Activated T-helper 17 cell treated with anti-CD3 and anti-CD28 coated beads, Interleukin-2, amount 50 U/mL, for 72 hours (primary cell): ENCODE results near the gene CLPSL1. TPM values are rescaled to one million over a fixed set of nuclear protein-coding genes. Genes with fewer than 3 reads are reported as not detected.

Experiments
- ATAC-seq: fragments of 150-1000 bp; cut with Tn5 transposase; replicated peaks from 2 replicates; pipeline ENCODE4 v1.10.0; 2021; ENCODE audit warnings: mild to moderate bottlenecking, moderate library complexity
- H3K27ac Mint-ChIP-seq: one replicate; pipeline ENCODE4 v1.8.0; 2022; ENCODE audit warnings: mixed read lengths
- H3K27me3 Mint-ChIP-seq: one replicate; pipeline ENCODE4 v1.8.0; 2022; ENCODE audit warnings: mixed read lengths
- H3K36me3 Mint-ChIP-seq: one replicate; pipeline ENCODE4 v1.8.0; 2022; ENCODE audit warnings: low read depth, mild to moderate bottlenecking, mixed read lengths
- H3K4me1 Mint-ChIP-seq: one replicate; pipeline ENCODE4 v1.8.0; 2022; ENCODE audit warnings: mixed read lengths
- H3K4me3 Mint-ChIP-seq: one replicate; pipeline ENCODE4 v1.8.0; 2022; ENCODE audit warnings: mild to moderate bottlenecking, mixed read lengths
- H3K9me3 Mint-ChIP-seq: one replicate; pipeline ENCODE4 v1.8.0; 2022; ENCODE audit warnings: mixed read lengths
- total RNA-seq, 2 donors: library from RNA; stranded (reverse); gene quantifications; one replicate each; pipeline ENCODE4 v1.2.3, GENCODE V29; 2022

Gene CLPSL1
- total RNA-seq, 2 donors from 2014 or later, result not detected

DNA sequence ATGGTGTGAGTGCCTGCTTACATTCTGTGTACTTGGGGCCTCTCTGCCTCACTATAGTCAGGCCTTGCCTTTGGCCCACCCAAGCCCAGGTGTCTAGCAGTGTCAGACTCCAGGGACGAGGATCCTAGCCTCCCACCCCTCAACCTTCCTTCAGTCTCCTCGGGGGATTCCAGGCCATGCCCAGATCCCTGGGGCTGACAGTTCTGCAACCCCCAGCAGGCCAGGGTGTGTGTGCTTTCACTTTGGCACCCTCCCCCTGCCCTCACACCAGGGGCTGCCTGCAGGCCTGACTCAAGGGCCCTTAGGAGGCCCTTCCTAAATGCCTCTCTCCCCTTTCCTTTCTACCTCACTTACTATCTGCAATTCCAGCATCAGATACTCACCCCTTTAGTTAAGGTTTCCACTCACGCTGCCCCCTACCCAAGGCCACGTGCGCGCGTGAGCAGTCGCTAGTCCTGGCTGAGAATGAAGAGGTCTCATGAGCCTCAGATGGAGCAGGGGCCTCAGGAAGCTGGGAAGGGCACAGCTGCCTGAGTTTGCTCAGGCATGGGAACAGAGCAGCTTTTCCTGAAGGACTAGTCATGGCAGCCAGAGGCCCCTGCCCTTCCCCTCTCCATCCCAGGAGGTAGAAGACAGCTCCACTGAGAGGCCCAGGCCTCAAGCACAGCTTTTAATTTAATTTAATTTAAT is 17.2 kb downstream of the CLPSL1 start:
- no peaks in the 10 kb centered on the region for H3K36me3 Mint-ChIP-seq
- H3K4me3 Mint-ChIP-seq, result no peak overlapping the region
- peaks cover 12% of the 10 kb centered on the region for H3K27me3 Mint-ChIP-seq
- no peaks in the 10 kb centered on the region for H3K4me1 Mint-ChIP-seq
- H3K9me3 Mint-ChIP-seq, result no peaks in the 10 kb centered on the region
- no peak overlapping the region for H3K27ac Mint-ChIP-seq
- no peak for ATAC-seq

GRCh38 chr6:35798706-35799105 is 17.9 kb downstream of the CLPSL1 start:
- no peaks in the 10 kb centered on the region for H3K9me3 Mint-ChIP-seq
- no peaks in the 10 kb centered on the region for H3K36me3 Mint-ChIP-seq
- H3K4me1 Mint-ChIP-seq, result no peaks in the 10 kb centered on the region
- no peak overlapping the region for H3K4me3 Mint-ChIP-seq
- H3K27me3 Mint-ChIP-seq, result peaks cover 9% of the 10 kb centered on the region
- no peak overlapping the region for H3K27ac Mint-ChIP-seq
- ATAC-seq, result no peak

GRCh38 chr6:35801148-35801547 is 20.3 kb downstream of the CLPSL1 start:
- H3K36me3 Mint-ChIP-seq, result no peaks in the 10 kb centered on the region
- peaks cover 11% of the 10 kb centered on the region for H3K27me3 Mint-ChIP-seq
- no peak overlapping the region for H3K27ac Mint-ChIP-seq
- ATAC-seq, result no peak
- H3K4me3 Mint-ChIP-seq, result no peak overlapping the region
- H3K4me1 Mint-ChIP-seq, result no peaks in the 10 kb centered on the region
- no peaks in the 10 kb centered on the region for H3K9me3 Mint-ChIP-seq

GRCh38 chr6:35804996-35805736 is 24.3 kb downstream of the CLPSL1 start, which contains the start of gene LHFPL5:
LHFPL5 (plus strand) TSS chr6:35805352; CDS start chr6:35805671, 319 bp downstream.
- H3K27ac Mint-ChIP-seq, result no peak within 1 kb of the TSS
- H3K9me3 Mint-ChIP-seq, result no peaks in the 10 kb centered on the region
- no peaks in the 10 kb centered on the region for H3K36me3 Mint-ChIP-seq
- peak; percentile 71 for ATAC-seq
- no peak within 1 kb of the TSS for H3K4me3 Mint-ChIP-seq
- peaks cover 27% of the 10 kb centered on the region for H3K27me3 Mint-ChIP-seq
- no peaks in the 10 kb centered on the region for H3K4me1 Mint-ChIP-seq

DNA sequence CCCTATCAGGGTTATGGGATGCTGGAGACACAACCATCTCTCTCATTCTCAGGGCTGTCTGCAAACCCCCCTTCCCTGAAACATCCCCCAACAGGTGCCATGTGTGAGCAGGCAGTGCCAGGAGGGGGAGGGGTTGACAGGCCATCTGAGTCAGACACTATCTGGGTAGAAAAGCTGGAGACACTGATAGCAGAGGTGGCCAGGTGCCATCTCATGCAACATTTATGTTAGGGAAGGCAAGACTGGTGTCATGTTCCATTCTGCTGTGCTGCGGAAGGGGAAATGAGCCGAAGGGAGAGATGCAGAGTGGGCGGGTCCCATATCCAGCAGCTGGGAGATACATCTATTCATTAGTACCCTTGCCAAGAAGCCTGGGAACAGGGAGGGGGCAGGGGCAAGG is 27.9 kb downstream of the CLPSL1 start:
- Mint-ChIP-seq H3K27me3 (peaks cover 27% of the 10 kb centered on the region), H3K4me3 (no peak overlapping the region), H3K36me3 (no peaks in the 10 kb centered on the region), H3K9me3 (no peaks in the 10 kb centered on the region), H3K4me1 (peaks cover 4% of the 10 kb centered on the region), H3K27ac (no peak overlapping the region)
- ATAC-seq, result no peak

DNA sequence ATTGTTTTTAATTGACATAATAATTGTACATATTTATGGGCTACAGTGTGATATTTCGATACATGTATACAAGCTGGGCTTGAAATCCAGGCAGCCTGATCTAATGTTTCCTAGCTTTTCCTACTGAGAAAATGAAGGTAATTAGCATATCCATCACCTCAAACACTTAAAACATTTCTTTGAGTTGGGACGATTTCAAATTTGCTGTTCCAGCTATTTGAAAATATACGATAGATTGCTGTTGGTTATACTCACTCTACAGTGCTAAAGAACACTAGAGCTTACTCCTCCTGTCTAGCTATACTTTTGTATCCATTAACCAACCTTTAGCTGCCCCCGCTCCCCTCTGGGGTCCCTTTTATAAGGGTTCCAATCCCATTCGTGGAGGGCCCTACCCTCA is 29.0 kb downstream of the CLPSL1 start:
- H3K4me1 Mint-ChIP-seq, result peaks cover 4% of the 10 kb centered on the region
- no peak overlapping the region for H3K4me3 Mint-ChIP-seq
- peaks cover 25% of the 10 kb centered on the region for H3K27me3 Mint-ChIP-seq
- no peak overlapping the region for H3K27ac Mint-ChIP-seq
- no peak for ATAC-seq
- no peaks in the 10 kb centered on the region for H3K9me3 Mint-ChIP-seq
- H3K36me3 Mint-ChIP-seq, result no peaks in the 10 kb centered on the region

- Mint-ChIP-seq H3K27me3 (peaks cover 18% of the 10 kb centered on the region), H3K4me3 (peak overlapping the region; percentile 61), H3K36me3 (no peaks in the 10 kb centered on the region), H3K9me3 (no peaks in the 10 kb centered on the region), H3K4me1 (peaks cover 4% of the 10 kb centered on the region), H3K27ac (peak overlapping the region; percentile 61)
- peak; percentile 75 for ATAC-seq
These were observed 30.3 kb downstream of the CLPSL1 start for GRCh38 chr6:35810971-35811698.

GRCh38 chr6:35811699-35811995 is 30.8 kb downstream of the CLPSL1 start:
- H3K27me3 Mint-ChIP-seq, result peaks cover 13% of the 10 kb centered on the region
- H3K4me3 Mint-ChIP-seq, result peak overlapping the region; percentile 61
- peak overlapping the region; percentile 61 for H3K27ac Mint-ChIP-seq
- H3K9me3 Mint-ChIP-seq, result no peaks in the 10 kb centered on the region
- no peak for ATAC-seq
- no peaks in the 10 kb centered on the region for H3K36me3 Mint-ChIP-seq
- peaks cover 4% of the 10 kb centered on the region for H3K4me1 Mint-ChIP-seq

- Mint-ChIP-seq H3K27ac (no peak overlapping the region), H3K9me3 (no peaks in the 10 kb centered on the region), H3K36me3 (no peaks in the 10 kb centered on the region), H3K27me3 (peaks cover 3% of the 10 kb centered on the region), H3K4me3 (no peak overlapping the region), H3K4me1 (no peaks in the 10 kb centered on the region)
- no peak for ATAC-seq
These were observed 36.7 kb downstream of the CLPSL1 start for GRCh38 chr6:35817515-35817914.

DNA sequence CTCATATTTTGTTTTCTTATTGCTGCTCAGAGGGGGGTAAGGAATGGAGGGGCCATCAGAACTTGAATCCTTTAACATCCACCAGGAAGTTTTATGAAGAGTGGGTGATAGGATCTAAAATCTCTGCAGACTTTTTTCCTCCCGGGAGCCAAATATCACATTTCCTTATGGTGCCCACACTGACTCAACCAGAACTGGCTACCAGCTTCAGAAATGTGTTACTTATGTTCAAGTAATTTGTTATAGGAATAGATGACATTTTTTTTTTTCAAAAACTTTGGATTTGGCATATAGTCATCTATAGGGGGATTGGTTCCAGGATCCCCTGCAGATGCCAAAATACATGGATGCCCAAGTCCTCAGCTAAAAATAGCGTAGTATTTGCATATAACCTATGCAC is 42.8 kb downstream of the CLPSL1 start:
- no peak overlapping the region for H3K27ac Mint-ChIP-seq
- H3K4me3 Mint-ChIP-seq, result no peak overlapping the region
- H3K4me1 Mint-ChIP-seq, result no peaks in the 10 kb centered on the region
- no peak for ATAC-seq
- H3K27me3 Mint-ChIP-seq, result peaks cover 3% of the 10 kb centered on the region
- H3K9me3 Mint-ChIP-seq, result no peaks in the 10 kb centered on the region
- no peaks in the 10 kb centered on the region for H3K36me3 Mint-ChIP-seq

DNA sequence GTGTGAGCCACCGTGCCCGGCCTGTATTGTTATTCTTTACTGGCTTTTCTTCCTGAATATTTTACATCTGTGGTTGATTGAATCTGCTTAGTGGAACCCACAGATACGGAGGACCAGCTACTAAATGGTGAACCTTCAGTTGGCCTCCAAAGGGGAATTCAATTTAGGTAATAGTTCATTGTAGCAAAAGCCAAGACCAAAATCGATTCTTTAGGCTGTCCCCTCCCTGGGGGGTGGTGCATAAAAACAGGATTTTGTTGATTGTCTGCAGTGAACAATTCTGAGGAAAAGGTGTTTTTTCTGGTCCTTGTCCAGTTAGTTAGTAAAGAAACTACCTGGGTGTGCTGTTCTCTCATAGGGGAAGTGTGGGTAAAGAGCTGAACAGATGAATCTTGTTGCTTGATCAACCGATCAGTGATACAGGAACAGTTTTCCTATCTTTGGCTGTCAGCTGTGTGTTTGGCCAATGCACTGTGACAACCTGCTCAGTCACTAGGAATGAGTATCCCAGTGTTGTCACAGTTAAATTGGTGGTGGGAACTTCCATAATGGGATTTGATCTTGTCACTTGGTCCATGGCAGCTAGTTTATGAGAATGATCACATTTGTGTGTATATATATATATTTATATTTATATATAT is 43.9 kb downstream of the CLPSL1 start:
- Mint-ChIP-seq H3K27ac (no peak overlapping the region), H3K4me3 (no peak overlapping the region), H3K27me3 (peaks cover 4% of the 10 kb centered on the region), H3K36me3 (no peaks in the 10 kb centered on the region), H3K4me1 (no peaks in the 10 kb centered on the region), H3K9me3 (peaks cover 2% of the 10 kb centered on the region)
- ATAC-seq, result no peak

DNA sequence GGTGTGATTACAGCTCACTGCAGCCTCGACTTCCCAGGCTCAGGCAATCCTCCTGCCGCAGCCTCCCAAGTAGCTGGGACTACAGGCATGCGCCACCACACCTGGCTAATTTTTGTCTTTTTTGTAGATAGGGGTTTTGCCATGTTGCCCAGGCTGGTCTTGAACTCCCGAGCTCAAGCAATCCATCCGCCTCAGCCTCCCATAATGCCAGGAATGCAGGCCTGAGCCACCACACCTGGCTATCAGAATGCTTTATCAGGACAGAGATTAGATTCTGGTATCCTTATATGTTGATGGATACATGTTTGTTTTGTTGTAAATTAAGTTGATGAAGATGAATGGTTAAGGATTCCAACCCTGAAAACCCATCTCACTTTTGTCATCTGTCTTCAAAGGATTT is 48.5 kb downstream of the CLPSL1 start:
- H3K9me3 Mint-ChIP-seq, result peaks cover 4% of the 10 kb centered on the region
- H3K36me3 Mint-ChIP-seq, result peaks cover 20% of the 10 kb centered on the region
- no peak overlapping the region for H3K27ac Mint-ChIP-seq
- H3K4me1 Mint-ChIP-seq, result no peaks in the 10 kb centered on the region
- no peak overlapping the region for H3K4me3 Mint-ChIP-seq
- ATAC-seq, result no peak
- peaks cover 6% of the 10 kb centered on the region for H3K27me3 Mint-ChIP-seq

GRCh38 chr6:35831257-35832007 is 50.6 kb downstream of the CLPSL1 start:
- Mint-ChIP-seq H3K27me3 (peaks cover 6% of the 10 kb centered on the region), H3K36me3 (peaks cover 41% of the 10 kb centered on the region), H3K4me3 (no peak overlapping the region), H3K27ac (no peak overlapping the region), H3K4me1 (no peaks in the 10 kb centered on the region), H3K9me3 (peaks cover 4% of the 10 kb centered on the region)
- no peak for ATAC-seq

- ATAC-seq, result no peak
- Mint-ChIP-seq H3K36me3 (peaks cover 62% of the 10 kb centered on the region), H3K4me1 (no peaks in the 10 kb centered on the region)
These were observed 52.7 kb downstream of the CLPSL1 start for GRCh38 chr6:35833536-35833935.

More at GRCh38 chr6:35833536-35833935, 52.7 kb downstream of the CLPSL1 start:
- peaks cover 4% of the 10 kb centered on the region for H3K9me3 Mint-ChIP-seq
- H3K27ac Mint-ChIP-seq, result no peak overlapping the region
- H3K27me3 Mint-ChIP-seq, result peaks cover 6% of the 10 kb centered on the region
- H3K4me3 Mint-ChIP-seq, result no peak overlapping the region
